HL-60 (cell line): Measurements from ENCODE around the gene HOXB4.

Source experiments
- CTCF ChIP-seq: IDR thresholded peaks from one replicate; pipeline ENCODE4 v1.5.1; 2011; ENCODE audit warnings: low read length, control low read depth, inconsistent platforms; ENCODE audit not compliant: insufficient read depth
- POLR2AphosphoS5 ChIP-seq: IDR thresholded peaks from 2 replicates; pipeline ENCODE4 v1.6.1; 2012; ENCODE audit warnings: low read depth

GRCh38 chr17:48541577-48542113, 36.5 kb downstream of the HOXB4 start:
- TF ChIP-seq CTCF, result no peak
- no peak for TF ChIP-seq POLR2AphosphoS5
